ENCODE measurements around the gene HPS4.

GRCh38 chr22:26431261-26431995, 52.2 kb downstream of the HPS4 start:
- no peak for TF ChIP-seq CTCF (IDR thresholded peaks at IDR 0.05; ENCODE audit: borderline replicate concordance, extremely low read depth, low read length, poor library complexity, severe bottlenecking)
- no peak for TF ChIP-seq EZH2 (IDR thresholded peaks at IDR 0.05; ENCODE audit: borderline replicate concordance, low read depth, low read length, severe bottlenecking)
